OCI-LY7 (cell line): Measurements from ENCODE around the gene TECRL. TPM values are rescaled to one million over a fixed set of nuclear protein-coding genes. Genes with fewer than 3 reads are reported as not detected.

Experiments
- BruUV-seq: library from RNA; stranded (reverse); fragments of 400-500 nt; replicated peaks from 2 replicates; lab custom pipeline; 2021; lab: Mats Ljungman, UMichigan
- CTCF ChIA-PET: fragments of 300-600 bp; sonication (Branson Sonifier 250); formaldehyde crosslinking; loops from one replicate; lab custom pipeline; 2022; ENCODE audit warnings: antibody characterized with exemption; ENCODE audit not compliant: unreplicated experiment; lab: Charles Lee
- POLR2A ChIA-PET: fragments of 300-600 bp; sonication (Branson Sonifier 250); formaldehyde crosslinking; loops from one replicate; lab custom pipeline; 2022; ENCODE audit warnings: antibody characterized with exemption; lab: Charles Lee
- DNase-seq: peaks from one replicate; pipeline ENCODE4 v3.0.0-alpha.2; 2015; ENCODE audit warnings: low spot score
- H2AFZ ChIP-seq: fragments of 200-600 bp; sonication (generic), shearing (Covaris generic); 2 replicates; pipeline ENCODE4 v1.6.1; 2014; ENCODE audit warnings: mild to moderate bottlenecking, antibody characterized with exemption, low read length, moderate library complexity
- H3K27ac ChIP-seq: fragments of 200-600 bp; sonication (generic); 2 replicates; pipeline ENCODE4 v1.5.1; 2014; ENCODE audit warnings: mixed run types, low read depth, mild to moderate bottlenecking, moderate library complexity, low read length, inconsistent platforms; ENCODE audit not compliant: poor library complexity, severe bottlenecking
- H3K36me3 ChIP-seq: fragments of 200-600 bp; sonication (generic); 2 replicates; pipeline ENCODE4 v1.6.1; 2014; ENCODE audit warnings: mild to moderate bottlenecking, antibody characterized with exemption, low read length, moderate library complexity, mixed read lengths; ENCODE audit not compliant: insufficient read depth
- H3K4me1 ChIP-seq: fragments of 200-600 bp; sonication (generic); 2 replicates; pipeline ENCODE4 v1.5.1; 2014; ENCODE audit warnings: mild to moderate bottlenecking, low read length; ENCODE audit not compliant: insufficient read depth, poor library complexity, severe bottlenecking
- H3K4me2 ChIP-seq: fragments of 200-600 bp; sonication (generic); 2 replicates; pipeline ENCODE4 v1.6.1; 2014; ENCODE audit warnings: mild to moderate bottlenecking, low read length
- H3K4me3 ChIP-seq: fragments of 200-600 bp; sonication (generic); 2 replicates; pipeline ENCODE4 v1.5.1; 2014; ENCODE audit warnings: mild to moderate bottlenecking, low read depth, low read length; ENCODE audit not compliant: poor library complexity, severe bottlenecking
- H3K79me2 ChIP-seq: fragments of 200-600 bp; sonication (generic); 2 replicates; pipeline ENCODE4 v1.6.1; 2016; ENCODE audit warnings: low read depth, mild to moderate bottlenecking, low read length, moderate library complexity, mixed read lengths; ENCODE audit not compliant: insufficient read depth
- H3K9me2 ChIP-seq: fragments of 200-600 bp; sonication (generic); 2 replicates; pipeline ENCODE4 v1.6.1; 2016; ENCODE audit warnings: mild to moderate bottlenecking, low read length, mixed read lengths; ENCODE audit not compliant: insufficient read depth
- H3K9me3 ChIP-seq: fragments of 200-600 bp; sonication (generic); 2 replicates; pipeline ENCODE4 v1.6.1; 2014; ENCODE audit warnings: mild to moderate bottlenecking, mixed run types, low read length, mixed read lengths
- H4K20me1 ChIP-seq: fragments of 200-600 bp; sonication (generic); 2 replicates; pipeline ENCODE4 v1.6.1; 2014; ENCODE audit warnings: mild to moderate bottlenecking, antibody characterized with exemption, low read length, moderate library complexity, mixed read lengths; ENCODE audit not compliant: insufficient read depth
- CTCF ChIP-seq: fragments of 200-600 bp; sonication (generic); conservative IDR thresholded peaks from 2 replicates; pipeline ENCODE4 v1.5.1; 2014; ENCODE audit warnings: mild to moderate bottlenecking, antibody characterized with exemption, low read length, moderate library complexity, mixed read lengths
- EZH2phosphoT487 ChIP-seq: fragments of 200-600 bp; sonication (generic); IDR thresholded peaks from 2 replicates; pipeline ENCODE4 v1.6.1; 2018; ENCODE audit warnings: low read depth, borderline replicate concordance, mild to moderate bottlenecking, mixed run types, antibody characterized with exemption, low read length, moderate library complexity, mixed read lengths
- intact Hi-C: fragments of 100-400 bp; cut with micrococcal nuclease; formaldehyde crosslinking; loops from one replicate; pipeline ENCODE4 v1.10.0; 2022; ENCODE audit not compliant: unreplicated experiment
- total RNA-seq, 2 experiments: library from RNA; depleted of rRNA in 1 of 2; stranded (reverse); fragments of >200 nt in 1 of 2; shearing (Covaris generic) in 1 of 2; gene quantifications; 2 replicates each; pipeline ENCODE4 v1.2.3, GENCODE V29; 2014 to 2022

TECRL gene
- total RNA-seq, 2 experiments from 2014 or later = not detected

- TF ChIP-seq EZH2phosphoT487 (no peak), CTCF (no peak)
- Histone ChIP-seq H3K9me2 (no peaks in the 10 kb centered on the region), H3K36me3 (no peaks in the 10 kb centered on the region), H2AFZ (no peak overlapping the region), H3K4me1 (no peaks in the 10 kb centered on the region), H4K20me1 (no peaks in the 10 kb centered on the region), H3K27ac (no peak overlapping the region), H3K79me2 (no peaks in the 10 kb centered on the region), H3K4me2 (no peak overlapping the region), H3K9me3 (no peaks in the 10 kb centered on the region), H3K4me3 (no peak overlapping the region)
- intact Hi-C loops = no loop called here
- DNase-seq = no peak
- ChIA-PET POLR2A (no interaction called here), CTCF (no interaction called here)
- no TSS peak for BruUV-seq
Measured at GRCh38 chr4:64340218-64341110, 68.8 kb downstream of the TECRL start.

- no peaks in the 10 kb centered on the region for H4K20me1 ChIP-seq
- intact Hi-C loops = no loop called here
Measured at GRCh38 chr4:64334964-64335363, 74.3 kb downstream of the TECRL start.

More at GRCh38 chr4:64334964-64335363, 74.3 kb downstream of the TECRL start:
- Histone ChIP-seq H3K4me1 (no peaks in the 10 kb centered on the region), H3K36me3 (no peaks in the 10 kb centered on the region), H3K27ac (no peak overlapping the region), H3K9me3 (no peaks in the 10 kb centered on the region), H3K4me2 (no peak overlapping the region), H3K79me2 (no peaks in the 10 kb centered on the region), H2AFZ (no peak overlapping the region), H3K4me3 (no peak overlapping the region), H3K9me2 (no peaks in the 10 kb centered on the region)
- ChIA-PET CTCF (no interaction called here), POLR2A (no interaction called here)
- no TSS peak for BruUV-seq
- TF ChIP-seq EZH2phosphoT487 (no peak), CTCF (no peak)
- no peak for DNase-seq
